ENCODE results near the gene CADM4. TPM values are rescaled to one million over a fixed set of nuclear protein-coding genes. Genes with fewer than 3 reads are reported as not detected.

The CADM4 gene
- total and polyA plus RNA-seq, 2 experiments from 2014 or later = 16.6 to 22.7 TPM

DNA sequence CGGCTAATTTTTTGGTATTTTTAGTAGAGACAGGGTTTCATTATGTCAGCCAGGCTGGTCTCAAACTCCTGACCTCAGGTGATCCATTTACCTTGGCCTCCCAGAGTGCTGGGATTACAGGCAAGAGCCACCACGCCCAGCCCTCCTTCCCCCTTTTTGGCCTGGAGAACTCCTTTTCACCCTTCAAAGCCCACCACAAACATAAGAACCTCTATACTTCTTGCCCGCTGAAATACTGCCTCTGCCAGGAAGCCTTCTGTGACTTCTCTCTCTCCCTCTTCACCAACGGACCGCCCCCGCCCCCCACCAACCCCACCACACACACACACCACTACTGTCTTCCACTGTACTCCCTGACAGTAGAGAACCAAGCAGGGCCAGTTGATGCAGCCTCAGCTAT lies 22.7 kb downstream of the CADM4 start:
- DNase-seq (ENCODE audit: low spot score) = no peak
- Histone ChIP-seq H3K27ac (no peak overlapping the region), H4K20me1 (ENCODE audit: insufficient read depth, poor library complexity, severe bottlenecking) (no peaks in the 10 kb centered on the region), H3K27me3 (no peaks in the 10 kb centered on the region), H3K4me2 (no peak overlapping the region), H3K4me3 (no peak overlapping the region), H3K36me3 (replicated peaks; ENCODE audit: insufficient read depth, low read depth) (no peaks in the 10 kb centered on the region), H3K4me1 (ENCODE audit: insufficient read depth) (peaks cover 7% of the 10 kb centered on the region), H3K79me2 (peaks cover 57% of the 10 kb centered on the region), H3K9me3 (ENCODE audit: low read depth) (no peaks in the 10 kb centered on the region), H3K9me2 (replicated peaks; ENCODE audit: insufficient read depth) (no peaks in the 10 kb centered on the region), H2AFZ (no peak overlapping the region)
- 99% methylated on average over 6 of the region's 6 CpGs for WGBS (ENCODE audit: low lambda C conversion rate, missing lambda C conversion rate)
- TF ChIP-seq EZH2 (IDR thresholded peaks at IDR 0.05; ENCODE audit: borderline replicate concordance) = no peak
- no peak for TF ChIP-seq EZH2phosphoT487 (IDR thresholded peaks at IDR 0.05; ENCODE audit: low read depth, severe bottlenecking, unreplicated experiment)
- TF ChIP-seq, protein P1, sequence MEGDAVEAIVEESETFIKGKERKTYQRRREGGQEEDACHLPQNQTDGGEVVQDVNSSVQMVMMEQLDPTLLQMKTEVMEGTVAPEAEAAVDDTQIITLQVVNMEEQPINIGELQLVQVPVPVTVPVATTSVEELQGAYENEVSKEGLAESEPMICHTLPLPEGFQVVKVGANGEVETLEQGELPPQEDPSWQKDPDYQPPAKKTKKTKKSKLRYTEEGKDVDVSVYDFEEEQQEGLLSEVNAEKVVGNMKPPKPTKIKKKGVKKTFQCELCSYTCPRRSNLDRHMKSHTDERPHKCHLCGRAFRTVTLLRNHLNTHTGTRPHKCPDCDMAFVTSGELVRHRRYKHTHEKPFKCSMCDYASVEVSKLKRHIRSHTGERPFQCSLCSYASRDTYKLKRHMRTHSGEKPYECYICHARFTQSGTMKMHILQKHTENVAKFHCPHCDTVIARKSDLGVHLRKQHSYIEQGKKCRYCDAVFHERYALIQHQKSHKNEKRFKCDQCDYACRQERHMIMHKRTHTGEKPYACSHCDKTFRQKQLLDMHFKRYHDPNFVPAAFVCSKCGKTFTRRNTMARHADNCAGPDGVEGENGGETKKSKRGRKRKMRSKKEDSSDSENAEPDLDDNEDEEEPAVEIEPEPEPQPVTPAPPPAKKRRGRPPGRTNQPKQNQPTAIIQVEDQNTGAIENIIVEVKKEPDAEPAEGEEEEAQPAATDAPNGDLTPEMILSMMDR (IDR thresholded peaks at IDR 0.05; ENCODE audit: poor library complexity) = no peak

DNA sequence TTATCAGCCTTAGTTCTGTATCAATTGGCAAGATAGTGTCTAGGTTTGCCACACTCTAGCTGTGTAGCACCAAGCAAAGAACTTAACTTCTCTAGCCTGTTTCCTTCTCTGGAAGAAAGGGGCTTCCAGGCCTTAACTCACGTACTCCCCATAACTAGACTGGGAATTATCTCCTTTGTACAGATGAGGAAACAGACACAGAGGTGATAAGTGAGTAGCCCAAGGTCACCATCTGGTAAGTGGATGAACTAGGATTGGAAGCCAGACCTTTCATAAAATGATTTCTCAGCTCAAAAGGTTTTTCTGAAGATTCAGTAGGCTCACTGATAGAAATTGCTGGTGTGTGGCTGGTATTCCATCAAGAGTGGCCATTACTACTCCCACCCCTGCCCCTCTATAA lies 23.3 kb downstream of the CADM4 start:
- Histone ChIP-seq H4K20me1 (ENCODE audit: insufficient read depth, poor library complexity, severe bottlenecking) (no peaks in the 10 kb centered on the region), H3K4me3 (no peak overlapping the region), H3K9me3 (ENCODE audit: low read depth) (no peaks in the 10 kb centered on the region), H3K36me3 (replicated peaks; ENCODE audit: insufficient read depth, low read depth) (no peaks in the 10 kb centered on the region), H2AFZ (no peak overlapping the region), H3K27me3 (no peaks in the 10 kb centered on the region), H3K4me1 (ENCODE audit: insufficient read depth) (peaks cover 7% of the 10 kb centered on the region), H3K9me2 (replicated peaks; ENCODE audit: insufficient read depth) (no peaks in the 10 kb centered on the region), H3K27ac (no peak overlapping the region), H3K4me2 (no peak overlapping the region), H3K79me2 (peaks cover 60% of the 10 kb centered on the region)
- 50% methylated on average over 1 of the region's 1 CpG for WGBS (ENCODE audit: low lambda C conversion rate, missing lambda C conversion rate)
- no peak for DNase-seq (ENCODE audit: low spot score)
- TF ChIP-seq, protein P1 (IDR thresholded peaks at IDR 0.05; ENCODE audit: poor library complexity) = no peak
- TF ChIP-seq EZH2 (IDR thresholded peaks at IDR 0.05; ENCODE audit: borderline replicate concordance) = no peak
- no peak for TF ChIP-seq EZH2phosphoT487 (IDR thresholded peaks at IDR 0.05; ENCODE audit: low read depth, severe bottlenecking, unreplicated experiment)

DNA sequence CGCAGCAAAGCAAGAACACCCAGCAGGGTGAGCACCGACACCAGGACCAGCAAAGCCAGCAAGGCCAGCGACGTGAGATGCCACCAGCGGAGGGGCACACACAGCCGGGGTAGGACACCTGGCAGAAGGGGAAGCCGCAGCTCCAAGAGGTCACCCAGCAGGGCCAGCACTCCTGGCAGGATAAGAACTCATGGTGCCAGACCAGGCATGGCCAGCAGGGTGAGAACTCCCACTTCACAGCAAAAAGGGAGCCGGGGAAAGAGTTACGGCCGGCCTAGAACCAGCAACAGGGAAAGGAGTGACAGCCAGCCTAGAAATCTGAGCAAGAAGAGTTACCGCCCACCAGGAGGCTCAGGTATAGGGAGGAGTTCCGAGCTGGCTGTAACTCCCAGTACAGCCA lies 27.3 kb downstream of the CADM4 start:
- no peak overlapping the region for H3K4me2 ChIP-seq
- H3K4me3 ChIP-seq = no peak overlapping the region
- H3K9me2 ChIP-seq (replicated peaks; ENCODE audit: insufficient read depth) = no peaks in the 10 kb centered on the region
- no peaks in the 10 kb centered on the region for H3K4me1 ChIP-seq (ENCODE audit: insufficient read depth)
- H3K9me3 ChIP-seq (ENCODE audit: low read depth) = no peaks in the 10 kb centered on the region
- H3K27me3 ChIP-seq = no peaks in the 10 kb centered on the region
- no peaks in the 10 kb centered on the region for H3K36me3 ChIP-seq (replicated peaks; ENCODE audit: insufficient read depth, low read depth)
- H2AFZ ChIP-seq = no peak overlapping the region
- no peak overlapping the region for H3K27ac ChIP-seq
- 99% methylated on average over 12 of the region's 12 CpGs for whole genome bisulfite sequencing (ENCODE audit: low lambda C conversion rate, missing lambda C conversion rate)
- DNase-seq (ENCODE audit: low spot score) = no peak
- peaks cover 37% of the 10 kb centered on the region for H3K79me2 ChIP-seq
- TF ChIP-seq EZH2 (IDR thresholded peaks at IDR 0.05; ENCODE audit: borderline replicate concordance) (no peak), EZH2phosphoT487 (IDR thresholded peaks at IDR 0.05; ENCODE audit: low read depth, severe bottlenecking, unreplicated experiment) (no peak)
- TF ChIP-seq, protein P1 (IDR thresholded peaks at IDR 0.05; ENCODE audit: poor library complexity) = no peak
- H4K20me1 ChIP-seq (ENCODE audit: insufficient read depth, poor library complexity, severe bottlenecking) = no peaks in the 10 kb centered on the region

DNA sequence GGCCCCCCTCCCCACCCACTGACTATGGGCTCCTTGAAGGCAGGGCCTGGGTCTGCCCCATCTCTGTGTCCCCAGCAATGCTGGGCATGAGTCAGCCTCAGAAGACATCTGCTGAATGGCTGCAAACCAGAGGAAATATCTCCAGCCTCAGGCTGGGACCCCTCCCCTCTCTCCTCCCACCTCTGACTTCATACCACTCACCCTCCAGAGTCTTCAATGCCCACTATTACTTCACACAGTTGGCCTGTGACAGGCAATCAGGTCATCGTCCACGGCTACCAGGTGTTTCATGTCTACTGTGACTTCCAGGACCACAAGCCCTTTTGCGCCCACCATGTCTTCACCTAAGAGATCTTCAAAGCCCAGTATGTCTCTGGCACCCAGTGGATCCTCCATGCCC lies 27.9 kb downstream of the CADM4 start, which contains the start of gene SRRM5:
Gene SRRM5, plus strand, starts transcription at position 301 of the 400 bp plus-strand sequence. Its CDS starts 34 bp downstream, at position 335.
- Histone ChIP-seq H3K4me3 (no peak within 1 kb of the TSS), H2AFZ (no peak within 1 kb of the TSS), H3K79me2 (peaks cover 31% of the 10 kb centered on the region), H3K27ac (no peak within 1 kb of the TSS), H4K20me1 (ENCODE audit: insufficient read depth, poor library complexity, severe bottlenecking) (no peaks in the 10 kb centered on the region), H3K9me2 (replicated peaks; ENCODE audit: insufficient read depth) (no peaks in the 10 kb centered on the region), H3K9me3 (ENCODE audit: low read depth) (no peaks in the 10 kb centered on the region), H3K36me3 (replicated peaks; ENCODE audit: insufficient read depth, low read depth) (no peaks in the 10 kb centered on the region), H3K4me2 (no peak within 1 kb of the TSS), H3K4me1 (ENCODE audit: insufficient read depth) (no peaks in the 10 kb centered on the region), H3K27me3 (no peaks in the 10 kb centered on the region)
- TF ChIP-seq EZH2 (IDR thresholded peaks at IDR 0.05; ENCODE audit: borderline replicate concordance) (no peak), EZH2phosphoT487 (IDR thresholded peaks at IDR 0.05; ENCODE audit: low read depth, severe bottlenecking, unreplicated experiment) (no peak)
- TF ChIP-seq, protein P1 (IDR thresholded peaks at IDR 0.05; ENCODE audit: poor library complexity) = no peak
- WGBS (ENCODE audit: low lambda C conversion rate, missing lambda C conversion rate) = 87% methylated on average over 3 of the region's 3 CpGs
- no peak for DNase-seq (ENCODE audit: low spot score)
